Kasumi-1 (cell line): ENCODE measurements around the gene TXN.
A peak's percentile ranks its signal among the peaks of the same experiment; 100 is the strongest.
"Not testable (repeated sequence)": the region's sequence is repeated elsewhere in the genome, so short reads cannot be mapped to it uniquely, and the experiment has no call there.

Experiments used
- DNase-seq, 2 experiments: peaks; one replicate each; lab custom pipeline; 2025; lab: John Stamatoyannopoulos, UW

The TXN gene

DNA sequence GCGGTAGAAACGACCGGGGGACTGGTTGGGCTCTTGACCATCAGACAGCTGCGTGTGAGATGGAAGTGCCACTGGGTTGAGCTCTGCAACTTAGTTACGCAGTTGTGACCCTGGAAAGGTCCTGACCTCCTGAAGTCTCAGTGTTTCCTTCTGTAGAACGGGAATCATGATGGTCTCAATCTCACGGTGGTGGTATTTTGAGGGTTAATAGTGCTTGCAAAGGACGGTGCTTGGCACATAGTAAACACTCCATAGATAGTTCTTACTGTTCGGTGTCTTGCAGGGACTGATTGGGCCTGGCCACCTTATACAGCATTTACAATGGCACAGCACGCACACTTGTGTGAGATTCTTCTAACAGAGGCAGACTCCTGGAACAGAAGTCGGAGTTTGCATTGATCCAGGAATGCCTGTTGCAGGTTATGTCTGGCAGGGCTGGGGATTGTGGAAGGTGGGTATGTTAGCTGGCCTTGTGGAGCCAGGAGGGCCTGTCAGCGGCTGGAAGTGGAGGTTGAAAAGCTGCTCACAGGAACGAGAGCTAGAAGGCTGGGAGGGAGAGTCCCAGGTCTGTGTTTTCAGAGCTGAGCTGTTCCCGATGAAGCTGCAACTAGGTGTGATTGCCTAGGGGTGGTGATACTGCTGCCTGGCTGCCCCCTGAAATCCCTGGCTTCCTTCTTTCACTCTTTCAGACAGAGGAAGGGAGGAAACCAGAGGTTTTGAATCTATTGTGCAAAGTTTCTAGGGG, 962 bp upstream of the TXN start:
- DNase-seq: peak; percentile 32 to 46

DNA sequence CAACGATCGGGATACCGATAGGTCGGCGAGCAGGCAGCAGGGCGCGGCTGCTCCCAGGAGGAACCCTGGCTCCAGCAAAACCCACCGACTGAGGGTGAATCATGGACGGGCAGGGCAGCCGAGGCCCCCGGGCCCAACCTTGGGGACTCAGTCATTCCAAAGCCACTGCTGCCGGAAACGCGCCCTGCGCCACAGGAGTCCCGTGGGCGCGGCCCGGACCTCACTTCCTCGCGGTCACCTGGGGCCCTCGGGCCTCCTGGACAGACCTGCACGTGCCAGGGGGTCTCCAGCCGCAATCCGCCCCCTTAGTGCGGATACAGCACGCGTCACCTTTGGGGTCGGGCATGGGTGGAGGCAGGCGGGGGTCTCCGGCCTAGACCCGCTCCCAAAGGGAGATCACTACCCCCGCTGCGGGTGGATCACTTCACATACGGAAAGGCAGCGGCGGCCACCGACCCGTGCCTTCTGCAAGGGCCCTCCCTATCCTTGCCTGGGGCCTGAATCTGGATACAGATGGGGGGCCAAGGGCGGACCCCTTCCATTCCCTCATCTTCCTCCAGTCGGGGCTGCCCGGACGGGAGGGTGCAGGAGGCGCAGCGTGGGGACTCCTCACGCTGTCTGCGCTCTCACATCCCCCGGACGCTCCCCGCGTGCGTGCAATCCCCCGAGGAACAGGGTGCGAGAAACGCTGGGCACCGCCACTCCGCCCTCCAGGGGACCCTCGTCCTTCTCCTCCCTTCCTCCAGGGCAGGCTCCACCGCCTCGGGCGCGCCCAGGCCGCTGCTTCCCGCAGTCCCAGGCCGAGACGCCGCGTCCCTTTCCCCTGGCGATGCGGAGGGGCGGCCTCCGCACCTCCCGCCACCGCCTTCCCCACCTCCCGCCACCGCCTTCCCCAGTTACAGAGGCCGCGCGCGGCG, 586 bp downstream of the TXN start:
- DNase-seq: peak in 1 of 2 experiments; percentile 15

DNA sequence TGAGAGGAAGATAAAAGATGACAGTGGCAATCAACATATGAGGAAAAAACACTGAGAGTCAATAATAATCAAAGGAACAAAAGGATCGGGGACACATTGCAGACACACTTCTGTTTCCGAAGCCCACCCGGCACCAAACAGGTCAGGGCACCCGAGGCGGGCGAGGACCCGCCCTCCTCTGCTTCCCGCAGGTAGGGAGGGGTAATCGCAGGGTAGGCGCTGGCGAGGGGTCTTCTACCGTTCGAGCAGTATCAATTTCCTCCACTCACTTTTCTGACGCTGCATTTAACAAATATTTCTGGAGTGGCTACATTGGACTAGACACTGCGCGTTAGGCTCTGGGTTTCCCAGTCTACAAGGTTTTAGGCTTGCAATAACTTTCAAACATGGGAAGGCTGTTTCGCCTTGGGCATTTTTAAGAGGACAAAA, 1.3 kb downstream of the TXN start:
- no peak for DNase-seq

DNA sequence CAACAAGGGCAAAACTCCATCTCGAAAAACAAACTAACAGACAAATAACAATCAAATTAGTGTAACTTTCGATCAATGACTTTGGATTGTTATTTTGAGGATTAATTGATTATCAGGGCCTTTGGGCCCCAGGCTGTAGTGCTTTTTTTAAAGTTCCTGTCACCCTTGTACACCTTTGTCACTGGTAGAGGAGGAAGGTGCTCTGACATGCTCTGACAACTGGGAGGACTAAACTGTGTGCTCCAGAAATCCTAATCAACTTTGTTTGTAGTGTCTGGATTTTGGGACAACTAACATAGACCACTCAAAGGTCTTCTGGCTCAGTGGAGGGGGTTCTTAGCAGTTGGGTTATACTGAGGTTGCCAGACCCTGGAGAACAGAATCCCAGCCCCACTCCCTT, 1.8 kb downstream of the TXN start:
- no peak for DNase-seq

DNA sequence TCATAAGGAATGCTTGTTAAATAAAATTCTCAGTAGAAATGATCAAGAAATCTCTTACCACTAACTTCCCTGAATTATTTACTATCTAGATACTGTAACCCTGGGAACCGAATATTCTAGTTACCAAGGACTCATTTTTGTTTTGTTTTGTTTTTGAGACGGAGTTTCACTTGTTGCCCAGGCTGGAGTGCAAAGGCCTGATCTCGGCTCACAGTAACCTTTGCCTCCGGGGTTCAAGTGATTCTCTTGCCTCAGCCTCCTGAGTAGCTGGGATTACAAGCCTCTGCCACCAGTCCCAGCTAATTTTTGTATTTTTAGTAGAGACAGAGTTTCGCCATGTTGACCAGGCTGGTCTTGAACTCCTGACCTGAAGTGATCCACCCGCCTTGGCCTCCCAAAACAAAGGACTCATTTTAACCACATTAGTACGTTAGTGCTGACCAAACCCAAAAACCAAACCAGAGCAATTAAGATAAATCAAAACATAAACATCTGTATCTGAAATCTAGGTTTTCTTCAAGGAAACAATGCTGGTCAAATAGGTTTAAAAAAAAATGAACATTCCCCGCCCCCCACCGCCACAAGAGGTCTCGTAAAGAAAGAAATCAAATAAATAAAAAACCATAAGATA, 3.7 kb downstream of the TXN start:
- DNase-seq: no peak

DNA sequence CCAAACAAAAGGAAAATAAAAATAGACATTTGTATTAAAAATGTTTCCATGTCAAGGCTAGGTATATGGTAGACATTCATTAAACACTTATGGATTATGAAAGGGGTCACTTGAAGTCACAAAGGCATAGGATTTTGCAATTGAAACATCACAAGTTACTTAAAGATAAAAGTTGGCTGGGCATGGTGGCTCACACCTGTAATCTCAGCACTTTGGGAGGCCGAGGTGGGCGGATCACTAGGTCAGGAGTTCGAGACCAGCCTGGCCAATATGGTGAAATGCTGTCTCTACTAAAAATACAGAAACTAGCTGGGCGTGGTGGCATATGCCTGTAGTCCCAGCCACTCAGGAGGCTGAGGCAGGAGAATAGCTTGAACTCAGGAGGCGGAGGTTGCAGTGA, 4.5 kb downstream of the TXN start:
- DNase-seq: not testable (repeated sequence)

DNA sequence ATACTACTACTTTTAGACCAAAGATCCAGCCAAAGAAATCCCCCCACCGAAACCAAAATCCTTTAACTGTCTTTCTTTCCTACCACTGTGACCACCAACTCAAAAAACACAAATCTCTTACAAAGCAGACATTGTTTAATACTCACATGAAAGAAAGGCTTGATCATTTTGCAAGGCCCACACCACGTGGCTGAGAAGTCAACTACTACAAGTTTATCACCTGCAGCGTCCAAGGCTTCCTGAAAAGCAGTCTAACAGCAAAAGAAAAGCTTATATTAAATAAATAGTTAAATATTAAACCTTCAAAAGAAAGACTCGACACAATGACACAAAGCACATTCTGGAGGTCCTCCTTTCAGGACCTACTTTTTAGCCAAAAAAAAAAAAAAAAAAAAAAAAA, 5.1 kb downstream of the TXN start:
- no peak for DNase-seq

DNA sequence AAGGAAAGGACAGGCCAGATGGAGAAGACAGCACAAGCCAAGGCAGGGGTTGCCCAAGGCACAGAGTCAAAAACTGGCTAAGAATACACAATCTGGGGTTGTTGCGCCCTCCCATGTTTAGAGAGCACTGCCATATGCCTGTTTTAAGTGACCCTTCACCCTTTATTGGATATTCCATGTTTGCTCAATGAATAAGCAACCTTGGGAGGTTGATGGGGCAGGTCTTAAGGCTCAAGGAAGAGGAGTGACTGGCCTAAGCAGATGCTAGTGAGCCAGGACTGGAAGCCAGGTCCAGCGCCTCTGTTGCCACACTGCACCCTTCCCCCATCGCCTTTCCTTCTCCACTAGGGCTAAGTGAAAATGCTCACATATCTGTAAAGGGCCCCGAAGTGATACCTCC, 6.7 kb downstream of the TXN start:
- no peak for DNase-seq

DNA sequence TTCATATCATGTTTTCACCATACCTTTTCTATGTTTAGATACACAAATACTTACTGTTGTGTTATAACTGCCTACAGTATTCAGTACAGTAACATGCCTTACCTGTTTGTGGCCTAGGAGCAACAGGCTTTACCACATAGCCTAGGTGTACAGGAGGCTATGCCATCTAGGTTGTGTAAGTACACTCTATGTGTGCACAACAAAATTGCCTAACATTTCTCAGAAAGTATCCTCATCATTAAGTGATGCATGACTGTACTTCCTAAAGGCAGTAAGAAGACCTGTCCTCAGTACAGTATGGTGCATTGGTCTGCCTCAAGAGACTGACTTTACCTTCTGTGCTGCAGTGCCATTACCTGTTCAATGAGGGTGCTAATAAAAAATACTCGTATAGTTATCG, 7.9 kb downstream of the TXN start:
- no peak for DNase-seq

DNA sequence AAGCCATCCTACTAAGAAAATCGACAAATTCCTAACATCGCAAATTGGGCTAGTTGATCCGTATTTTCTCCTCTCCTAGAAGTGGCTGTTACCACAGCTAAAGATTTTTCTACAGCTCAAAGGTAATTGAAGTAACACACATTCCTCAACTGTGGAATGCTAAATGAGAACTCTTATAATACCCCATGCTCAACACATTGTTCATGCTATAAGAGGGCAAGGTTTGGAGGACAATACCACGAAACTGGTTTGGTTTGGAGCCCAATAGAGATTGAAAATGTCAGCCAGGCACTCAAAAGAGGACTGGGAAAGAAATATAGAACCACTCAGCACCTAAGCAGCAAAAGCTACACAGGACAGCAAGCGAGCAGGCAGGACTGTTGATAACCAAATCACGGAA, 10.1 kb downstream of the TXN start:
- no peak for DNase-seq

DNA sequence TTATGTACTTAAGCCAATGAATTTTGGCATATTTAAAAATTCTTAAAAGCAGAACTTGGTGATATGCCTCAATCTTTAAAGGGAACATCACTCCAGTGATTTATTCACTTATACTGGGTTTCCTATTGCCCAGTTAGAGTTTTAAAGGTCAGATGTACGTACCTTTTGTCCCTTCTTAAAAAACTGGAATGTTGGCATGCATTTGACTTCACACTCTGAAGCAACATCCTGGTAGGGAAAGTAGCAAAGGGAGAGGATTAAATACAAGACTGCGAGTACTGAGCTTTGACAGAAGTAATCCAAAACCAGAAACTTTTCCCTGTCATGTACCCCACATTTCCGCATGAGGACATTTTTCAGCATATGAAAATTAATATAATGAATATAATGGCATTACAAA, 11.7 kb downstream of the TXN start:
- DNase-seq: no peak

DNA sequence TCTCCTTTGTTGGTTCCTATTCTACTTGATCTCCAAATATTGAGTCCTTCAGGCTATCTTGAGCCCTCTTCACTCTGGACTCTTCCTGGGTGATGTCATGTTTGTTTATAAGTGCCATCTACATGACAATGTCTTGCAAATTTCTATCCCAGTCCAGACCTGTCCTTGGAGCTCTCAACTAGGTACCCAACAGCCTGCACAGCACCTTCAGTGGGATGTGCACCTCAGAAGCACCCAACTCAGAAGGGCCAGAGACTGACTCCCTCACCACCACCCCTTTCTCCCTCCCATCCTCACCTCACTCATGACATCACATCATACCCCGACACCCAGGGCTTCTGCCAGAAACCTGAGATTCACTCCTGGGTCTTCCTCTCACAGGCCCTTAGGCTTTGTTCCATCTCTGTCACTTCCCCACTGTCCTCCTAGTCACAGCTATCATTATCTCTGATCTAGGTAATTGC, 14.4 kb downstream of the TXN start:
- no peak for DNase-seq

DNA sequence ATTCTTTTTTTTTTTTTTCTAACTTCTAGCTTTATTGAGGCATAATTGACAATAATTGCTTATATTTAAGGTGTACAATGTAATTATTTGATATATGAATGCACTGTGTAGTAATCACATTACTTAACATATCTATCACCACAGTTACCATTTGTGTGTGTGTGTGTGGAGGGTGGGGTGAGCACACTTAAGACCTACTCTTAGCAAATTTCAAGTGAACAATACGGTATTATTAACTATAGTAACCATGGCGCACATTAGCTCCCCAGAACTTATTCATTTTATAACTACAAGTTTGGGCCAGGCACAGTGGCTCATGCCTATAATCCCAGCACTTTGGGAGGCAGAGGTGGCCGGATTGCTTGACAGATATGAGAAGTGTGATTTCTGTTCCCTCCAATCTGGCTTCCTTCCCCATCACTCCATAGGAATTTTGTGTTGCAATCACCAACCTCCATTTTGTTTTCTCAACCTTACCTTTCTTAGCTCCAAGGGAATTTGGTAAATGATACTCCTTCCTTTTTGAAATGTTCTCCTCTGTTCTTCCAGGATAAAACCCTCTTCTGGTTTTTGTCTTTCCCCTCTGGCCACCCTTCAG, 14.9 kb downstream of the TXN start:
- DNase-seq: no peak

DNA sequence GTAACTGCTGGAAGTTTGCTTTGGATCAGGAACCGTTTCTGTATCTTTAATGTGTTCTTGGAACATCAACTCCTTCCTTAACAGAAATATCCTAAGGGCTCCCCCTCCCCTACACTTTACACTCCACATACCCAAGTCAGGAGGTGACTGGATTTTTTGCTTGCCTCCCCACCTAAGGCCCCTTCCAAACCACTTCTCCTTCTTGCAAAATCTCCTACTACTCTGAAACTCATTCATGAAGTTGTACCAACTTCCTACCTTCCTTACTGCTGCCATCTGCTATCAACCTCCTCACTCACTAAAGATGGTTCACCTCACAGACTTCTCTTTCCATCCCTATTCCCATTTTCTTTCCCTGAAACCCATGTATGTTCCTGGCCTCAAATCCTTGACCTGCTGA, 16.1 kb downstream of the TXN start:
- no peak for DNase-seq

DNA sequence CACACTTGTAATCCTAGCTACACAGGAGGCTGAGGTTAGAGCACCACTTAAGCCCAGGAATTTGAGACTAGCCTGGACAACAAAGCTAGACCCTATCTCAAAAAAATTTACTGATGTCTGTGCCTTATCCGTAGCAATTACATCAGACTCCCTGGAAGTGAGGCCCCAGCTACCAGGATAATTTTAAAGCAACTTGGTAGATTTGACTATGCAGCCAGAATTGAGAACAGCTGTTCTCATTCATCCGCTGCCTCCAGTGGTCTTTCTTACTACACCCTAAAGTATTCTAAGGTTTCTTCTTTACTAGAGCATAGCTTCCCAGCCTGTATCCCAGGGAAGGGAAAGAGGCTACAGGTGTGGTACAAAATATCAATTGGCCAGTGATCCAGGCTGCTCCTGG, 28.0 kb downstream of the TXN start:
- no peak for DNase-seq

DNA sequence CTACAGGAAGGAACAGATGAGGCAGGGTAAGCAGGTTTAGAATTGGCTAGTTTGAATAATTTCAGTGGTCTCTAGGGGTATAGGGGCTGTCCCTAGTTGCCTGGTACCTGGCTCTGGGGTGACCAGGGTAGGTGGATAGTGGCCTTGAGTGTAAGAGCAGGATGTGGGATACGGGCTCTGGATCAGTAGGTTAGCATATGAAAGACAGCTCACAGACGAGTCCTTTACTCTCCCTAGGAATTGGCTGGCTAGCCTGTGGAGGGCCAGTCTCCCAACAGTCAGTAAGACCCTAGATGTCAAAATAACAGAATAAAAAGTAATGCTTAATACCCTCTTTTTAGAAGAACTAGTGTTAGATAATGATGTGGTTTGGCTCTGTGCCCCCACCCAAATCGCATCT, 31.7 kb downstream of the TXN start:
- DNase-seq: no peak

DNA sequence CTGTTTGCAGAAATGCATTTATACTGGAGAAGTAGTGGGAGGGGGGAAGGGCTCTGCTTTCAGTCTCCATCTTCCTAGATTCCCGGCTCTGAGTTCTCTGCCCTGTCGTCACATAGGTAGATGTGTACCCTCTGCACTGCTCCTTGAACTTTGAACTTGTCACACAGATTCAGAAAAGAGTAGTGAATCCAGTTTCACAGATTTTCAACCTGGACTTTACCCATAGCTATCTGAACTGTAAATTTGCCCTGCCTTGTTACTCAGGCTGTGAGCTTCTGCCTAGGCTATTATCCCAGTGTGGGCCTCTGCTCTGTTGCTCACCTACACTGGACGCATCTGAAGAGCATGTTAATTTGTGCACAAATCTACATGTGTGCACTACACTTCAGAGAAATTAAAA, 35.5 kb downstream of the TXN start:
- DNase-seq: no peak

DNA sequence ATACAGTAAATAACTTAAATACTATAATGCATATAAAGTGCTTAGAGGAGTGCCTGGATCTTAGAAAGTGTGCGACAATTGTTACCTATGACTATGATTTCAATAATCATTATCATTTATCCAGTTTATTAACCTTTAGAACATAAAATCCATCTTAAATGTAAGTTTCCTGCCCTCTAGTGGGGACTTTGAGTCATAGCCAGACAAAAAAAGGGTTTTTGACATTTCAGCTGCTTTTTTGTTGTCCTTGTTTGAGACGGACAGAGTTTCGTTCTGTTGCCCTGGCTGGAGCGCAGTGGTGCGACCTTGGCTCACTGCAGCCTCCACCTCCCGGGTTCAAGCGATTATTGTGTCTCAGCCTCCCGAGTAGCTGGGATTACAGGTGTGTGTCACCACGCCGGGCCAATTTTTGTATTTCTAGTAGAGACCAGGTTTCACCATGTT, 38.6 kb downstream of the TXN start:
- DNase-seq: peak; percentile 54 to 78

DNA sequence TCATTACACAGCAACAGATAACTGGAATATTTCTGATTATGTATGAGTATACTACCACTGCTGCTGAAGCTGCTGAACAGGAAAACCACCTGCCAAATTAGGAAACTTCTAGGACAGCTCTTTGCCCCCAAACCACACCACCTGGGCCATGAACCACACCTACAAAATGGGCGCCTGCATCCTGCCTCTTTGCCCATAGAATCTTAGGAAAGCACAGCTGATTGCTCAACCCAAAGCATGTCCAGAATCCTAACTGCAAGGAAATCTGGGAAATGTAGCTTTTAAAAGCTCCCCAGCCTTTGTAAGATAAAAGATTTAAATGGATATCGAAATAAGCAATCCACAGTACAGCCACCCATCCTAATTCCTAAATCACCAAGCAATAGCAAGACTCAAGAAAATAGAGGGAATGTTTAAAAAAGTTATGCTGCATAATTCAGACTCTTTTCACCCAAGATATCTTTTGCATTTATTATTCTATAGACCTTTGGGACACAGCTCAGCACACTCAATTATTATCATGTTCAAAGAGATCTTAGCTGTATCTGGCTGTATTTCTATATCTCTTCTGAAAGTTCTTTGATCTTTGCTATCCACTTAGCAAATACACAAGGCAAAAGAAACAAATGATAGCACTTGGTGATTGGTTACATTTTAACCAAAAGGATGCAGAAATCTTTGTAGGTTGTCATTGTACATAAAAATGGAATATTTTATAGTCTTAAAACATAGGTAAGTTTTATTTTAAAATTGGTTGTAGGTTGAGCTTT, 41.5 kb downstream of the TXN start:
- no peak for DNase-seq

DNA sequence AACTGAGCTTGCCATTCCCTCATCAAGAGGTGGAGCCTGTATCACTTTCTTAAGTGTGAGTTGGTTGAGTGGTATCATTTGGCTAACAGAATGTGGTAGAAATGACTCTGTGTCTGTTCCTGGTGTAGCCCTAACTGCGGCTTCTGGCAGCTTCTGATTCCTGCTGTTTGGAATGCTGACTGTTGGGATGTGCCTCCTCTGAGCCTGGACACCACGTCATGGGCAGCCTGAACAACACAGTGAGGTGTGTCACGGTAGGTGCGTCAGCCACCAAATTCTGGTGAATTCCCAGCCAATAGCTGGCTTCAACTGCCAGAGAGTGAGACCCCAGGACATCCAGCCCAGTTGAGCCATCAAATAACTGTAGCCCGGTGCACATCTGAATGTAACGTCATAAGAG, 42.2 kb downstream of the TXN start:
- DNase-seq: no peak

DNA sequence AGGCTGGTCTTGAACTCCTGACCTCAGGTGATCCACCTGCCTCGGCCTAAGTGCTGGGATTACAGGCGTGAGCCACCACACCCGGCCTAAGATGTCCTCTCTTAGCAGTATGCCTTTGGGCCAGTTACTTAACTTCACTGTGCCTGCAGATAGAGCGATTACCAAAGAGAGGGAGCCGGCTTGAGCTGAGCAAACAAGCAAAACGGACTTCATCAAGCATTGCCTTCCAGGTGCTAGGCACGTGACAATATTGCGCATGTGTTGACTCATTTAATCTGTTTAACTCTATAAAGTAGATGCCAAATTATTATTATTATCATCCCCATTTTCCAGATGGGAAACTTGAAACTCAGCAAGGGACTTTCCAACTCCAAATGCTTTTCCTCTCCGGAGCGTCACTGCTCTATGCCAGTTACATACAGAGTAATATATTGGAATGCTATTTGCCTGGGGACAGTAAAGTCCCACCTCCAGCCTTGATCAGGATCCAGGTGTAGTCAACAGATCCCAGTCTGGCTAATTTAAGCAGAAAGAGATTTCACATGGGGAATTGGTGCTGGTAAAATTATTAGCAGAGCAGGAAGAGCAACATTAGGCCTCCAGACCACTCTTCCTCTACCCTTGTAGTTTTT, 42.8 kb downstream of the TXN start:
- no peak for DNase-seq
